GM23338 (cell line): ENCODE data around the gene CSF3. TPM values are rescaled to one million over a fixed set of nuclear protein-coding genes. Genes with fewer than 3 reads are reported as not detected.

Experiments used
- EZH2 ChIP-seq: fragments of 200-600 bp; sonication (generic); IDR thresholded peaks from one replicate; pipeline ENCODE4 v1.8.0; 2017; ENCODE audit warnings: antibody characterized with exemption, mild to moderate bottlenecking, low read depth; ENCODE audit not compliant: unreplicated experiment
- EZH2phosphoT487 ChIP-seq: fragments of 200-600 bp; sonication (generic); IDR thresholded peaks from one replicate; pipeline ENCODE4 v1.8.1; 2018; ENCODE audit warnings: antibody characterized with exemption; ENCODE audit not compliant: unreplicated experiment
- JUNB ChIP-seq: IDR thresholded peaks from one replicate; pipeline ENCODE4 v1.6.1; 2016; ENCODE audit warnings: antibody characterized with exemption; ENCODE audit not compliant: unreplicated experiment
- NANOG ChIP-seq: IDR thresholded peaks from 2 replicates; pipeline ENCODE4 v1.6.1; 2016; ENCODE audit warnings: antibody characterized with exemption, borderline replicate concordance
- REST ChIP-seq: IDR thresholded peaks from one replicate; pipeline ENCODE4 v1.6.1; 2018; ENCODE audit warnings: antibody characterized with exemption; ENCODE audit not compliant: unreplicated experiment
- STAT1 ChIP-seq: IDR thresholded peaks from one replicate; pipeline ENCODE4 v1.6.1; 2016; ENCODE audit warnings: antibody characterized with exemption; ENCODE audit not compliant: unreplicated experiment
- ZNF462 ChIP-seq: fragments of 250-450 bp; sonication (Bioruptor Pico); IDR thresholded peaks from 2 replicates; pipeline ENCODE4 v1.5.0; 2020; ENCODE audit warnings: mild to moderate bottlenecking, moderate library complexity
- polyA plus RNA-seq: library from polyadenylated mRNA; unstranded; fragments of >200 nt; fragmentation: Nextera tagmentation; extraction: Ambion mirVana; gene quantifications from 2 replicates; pipeline ENCODE4 v1.2.1, GENCODE V29; 2016
- total RNA-seq: library from RNA; depleted of rRNA; stranded (reverse); fragments of >200 nt; shearing (Covaris generic); gene quantifications from 2 replicates; pipeline ENCODE4 v1.2.3, GENCODE V29; 2014

Gene CSF3
- total and polyA plus RNA-seq, 2 experiments from 2014 or later = not detected

GRCh38 chr17:40017422-40018080 lies 2.3 kb downstream of the CSF3 start (continued):
- TF ChIP-seq ZNF462 (CRISPR knock-in tag) = no peak
- no peak for TF ChIP-seq NANOG
- TF ChIP-seq EZH2 = no peak
- no peak for TF ChIP-seq STAT1
- TF ChIP-seq JUNB = no peak
- TF ChIP-seq EZH2phosphoT487 = no peak
- no peak for TF ChIP-seq REST
